ENCODE data around the gene ARHGEF4. TPM values are rescaled to one million over a fixed set of nuclear protein-coding genes. Genes with fewer than 3 reads are reported as not detected.
"Not testable (repeated sequence)": the region's sequence is repeated elsewhere in the genome, so short reads cannot be mapped to it uniquely, and the experiment has no call there.

ARHGEF4 gene
- total and polyA plus RNA-seq, 2 donors (not counting 3 experiments of a cell fraction or from before 2014, with no cell fraction given), result not detected

DNA sequence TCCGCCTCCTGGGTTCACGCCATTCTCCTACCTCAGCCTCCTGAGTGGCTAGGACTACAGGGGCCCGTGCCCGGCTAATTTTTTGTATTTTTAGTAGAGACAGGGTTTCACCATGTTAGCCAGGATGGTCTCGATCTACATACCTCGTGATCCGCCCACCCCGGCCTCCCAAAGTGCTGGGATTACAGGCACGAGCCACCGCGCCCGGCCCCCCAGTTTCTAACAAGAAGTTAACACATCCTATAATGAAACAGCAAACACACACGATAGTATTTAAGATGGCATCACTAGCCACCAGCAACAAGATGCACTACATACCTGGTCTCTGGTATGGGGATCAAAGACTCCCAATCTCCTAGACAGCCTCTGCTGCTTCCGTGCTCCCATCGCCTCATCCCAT, 238.9 kb downstream of the ARHGEF4 start:
- FAIRE-seq; H2AFZ ChIP-seq (ENCODE audit: low read depth, low read length); H3K27me3 ChIP-seq (ENCODE audit: control insufficient read depth in 2 of 2, insufficient read depth in 2 of 2, low read length in 2 of 2); DNase-seq (ENCODE audit: low read depth, low spot score); dilution Hi-C loops (cut with MboI; ENCODE audit: extremely low pct_ligation_motif_present, low sequenced_read_pairs); H3K4me3 ChIP-seq (replicated peaks in 1 of 3; ENCODE audit: insufficient read depth in 1 of 3, low read depth in 1 of 3, low read length in 3 of 3); intact Hi-C loops (cut with micrococcal nuclease); H3K9me3 ChIP-seq (replicated peaks; ENCODE audit: control insufficient read depth, insufficient read depth, low read length); CTCF ChIA-PET; BruUV-seq (replicated peaks); POLR2A ChIA-PET; H3K9me1 ChIP-seq (replicated peaks; ENCODE audit: control insufficient read depth, extremely low read depth, insufficient read depth, low read length); H3K4me1 ChIP-seq (ENCODE audit: control insufficient read depth, extremely low read depth, insufficient read depth, low read length); H3K27ac ChIP-seq (ENCODE audit: insufficient read depth, low read depth, low read length); H4K20me1 ChIP-seq (replicated peaks; ENCODE audit: control insufficient read depth, extremely low read depth, insufficient read depth, low read length); H3K4me2 ChIP-seq (ENCODE audit: insufficient read depth, low read length); H3K9ac ChIP-seq (replicated peaks; ENCODE audit: extremely low read depth, insufficient read depth, low read length): not testable (repeated sequence)
- H3K36me3 ChIP-seq (ENCODE audit: control insufficient read depth in 2 of 2, extremely low read depth in 1 of 2, insufficient read depth in 2 of 2, low read length in 2 of 2), result peaks cover 20 to 37% of the 10 kb centered on the region in 2 experiments
- peaks cover 80% of the 10 kb centered on the region for H3K79me2 ChIP-seq (ENCODE audit: control insufficient read depth, insufficient read depth, low read length)

GRCh38 chr2:131076707-131077106, 240.0 kb downstream of the ARHGEF4 start:
- FAIRE-seq, result no peak
- CTCF ChIA-PET, result no interaction called here

More at GRCh38 chr2:131076707-131077106, 240.0 kb downstream of the ARHGEF4 start:
- Histone ChIP-seq H4K20me1 (replicated peaks; ENCODE audit: control insufficient read depth, extremely low read depth, insufficient read depth, low read length) (no peaks in the 10 kb centered on the region), H3K36me3 (ENCODE audit: control insufficient read depth in 2 of 2, extremely low read depth in 1 of 2, insufficient read depth in 2 of 2, low read length in 2 of 2) (peaks cover 20 to 39% of the 10 kb centered on the region in 2 experiments), H3K9me3 (replicated peaks; ENCODE audit: control insufficient read depth, insufficient read depth, low read length) (no peaks in the 10 kb centered on the region), H3K4me3 (replicated peaks in 1 of 3; ENCODE audit: insufficient read depth in 1 of 3, low read depth in 1 of 3, low read length in 3 of 3) (no peak overlapping the region), H3K9me1 (replicated peaks; ENCODE audit: control insufficient read depth, extremely low read depth, insufficient read depth, low read length) (no peaks in the 10 kb centered on the region), H3K27ac (ENCODE audit: insufficient read depth, low read depth, low read length) (peak overlapping the region; percentile 30), H3K79me2 (ENCODE audit: control insufficient read depth, insufficient read depth, low read length) (peaks cover 78% of the 10 kb centered on the region), H2AFZ (ENCODE audit: low read depth, low read length) (no peak overlapping the region), H3K4me2 (ENCODE audit: insufficient read depth, low read length) (no peak overlapping the region), H3K4me1 (ENCODE audit: control insufficient read depth, extremely low read depth, insufficient read depth, low read length) (no peaks in the 10 kb centered on the region), H3K9ac (replicated peaks; ENCODE audit: extremely low read depth, insufficient read depth, low read length) (no peak overlapping the region), H3K27me3 (ENCODE audit: control insufficient read depth in 2 of 2, insufficient read depth in 2 of 2, low read length in 2 of 2) (no peaks in the 10 kb centered on the region)
- intact Hi-C loops (cut with micrococcal nuclease) (no loop called here), dilution Hi-C loops (cut with MboI; ENCODE audit: extremely low pct_ligation_motif_present, low sequenced_read_pairs) (no loop called here)
- TF ChIP-seq POLR2A (IDR thresholded peaks at IDR 0.05; ENCODE audit: low read depth, low read length) (no peak), GATA2 (IDR thresholded peaks at IDR 0.05; ENCODE audit: insufficient read depth, insufficient read length, low read depth, low read length) (peak; percentile 18), JUN (IDR thresholded peaks at IDR 0.05; ENCODE audit: borderline replicate concordance, insufficient read depth, insufficient read length, low read depth) (no peak), POLR2AphosphoS5 (IDR thresholded peaks at IDR 0.05; ENCODE audit: insufficient read depth, low read depth, low read length) (no peak), MYC (IDR thresholded peaks at IDR 0.05; ENCODE audit: low read depth, low read length) (no peak)
- TF ChIP-seq, protein P1, sequence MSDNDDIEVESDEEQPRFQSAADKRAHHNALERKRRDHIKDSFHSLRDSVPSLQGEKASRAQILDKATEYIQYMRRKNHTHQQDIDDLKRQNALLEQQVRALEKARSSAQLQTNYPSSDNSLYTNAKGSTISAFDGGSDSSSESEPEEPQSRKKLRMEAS (IDR thresholded peaks at IDR 0.05; ENCODE audit: insufficient read depth, insufficient read length), result no peak
- no TSS peak for BruUV-seq (replicated peaks)
- peak; percentile 26 for DNase-seq (ENCODE audit: low read depth, low spot score)
- POLR2A ChIA-PET, result no interaction called here

Data from endothelial cell of umbilical vein (primary cell).